SK-N-SH treated with all-trans-retinoic acid at 6 μM for 48 hours (cell line): ENCODE results near the gene GFPT2.

Experiments
- ATAC-seq: fragments of 200-7000 bp; cut with Tn5 transposase; 3 replicates; pipeline ENCODE4 v1.9.1; 2020; ENCODE audit warnings: mild to moderate bottlenecking, moderate library complexity
- ARNTL ChIP-seq: fragments of 450-650 bp; formaldehyde crosslinking; IDR thresholded peaks from 2 replicates; pipeline ENCODE4 v1.5.0; 2020; ENCODE audit warnings: low read depth, mild to moderate bottlenecking, moderate library complexity, borderline replicate concordance
- BACH2 ChIP-seq: fragments of 250-450 bp; sonication (Bioruptor Pico); IDR thresholded peaks from 2 replicates; pipeline ENCODE4 v1.9.0; 2021; ENCODE audit warnings: mild to moderate bottlenecking, borderline replicate concordance
- CSDC2 ChIP-seq: fragments of 250-450 bp; sonication (Bioruptor Pico); IDR thresholded peaks from 2 replicates; pipeline ENCODE4 v1.5.0; 2020; ENCODE audit warnings: mild to moderate bottlenecking, moderate library complexity
- ESRRG ChIP-seq: fragments of 250-450 bp; sonication (Bioruptor Pico); IDR thresholded peaks from 2 replicates; pipeline ENCODE4 v1.6.1; 2021; ENCODE audit warnings: mild to moderate bottlenecking
- ISL1 ChIP-seq: fragments of 250-450 bp; sonication (Bioruptor Pico); IDR thresholded peaks from 2 replicates; pipeline ENCODE4 v2.1.2; 2022; ENCODE audit warnings: mild to moderate bottlenecking, moderate library complexity
- OSR1 ChIP-seq: fragments of 250-450 bp; sonication (Bioruptor Pico); IDR thresholded peaks from 2 replicates; pipeline ENCODE4 v1.8.0; 2022; ENCODE audit warnings: moderate library complexity, mild to moderate bottlenecking, inconsistent platforms
- PATZ1 ChIP-seq: fragments of 250-450 bp; sonication (Bioruptor Pico); IDR thresholded peaks from 2 replicates; pipeline ENCODE4 v1.8.0; 2020; ENCODE audit warnings: mild to moderate bottlenecking, moderate library complexity, borderline replicate concordance
- POU6F1 ChIP-seq: fragments of 250-450 bp; sonication (Bioruptor Pico); IDR thresholded peaks from 2 replicates; pipeline ENCODE4 v1.8.0; 2021; ENCODE audit warnings: low read depth, mild to moderate bottlenecking, moderate library complexity, borderline replicate concordance
- PPARA ChIP-seq: fragments of 250-450 bp; sonication (Bioruptor Pico); IDR thresholded peaks from 2 replicates; pipeline ENCODE4 v1.5.0; 2020; ENCODE audit warnings: mild to moderate bottlenecking, borderline replicate concordance
- TCF4 ChIP-seq: fragments of 250-450 bp; sonication (Bioruptor Pico); IDR thresholded peaks from 2 replicates; pipeline ENCODE4 v1.8.0; 2021; ENCODE audit warnings: mild to moderate bottlenecking, moderate library complexity, borderline replicate concordance
- TOX ChIP-seq: fragments of 250-450 bp; sonication (Bioruptor Pico); IDR thresholded peaks from 2 replicates; pipeline ENCODE4 v1.8.0; 2021; ENCODE audit warnings: mild to moderate bottlenecking, moderate library complexity, borderline replicate concordance
- TSHZ2 ChIP-seq: fragments of 250-450 bp; sonication (Bioruptor Pico); IDR thresholded peaks from 2 replicates; pipeline ENCODE4 v1.5.0; 2020; ENCODE audit warnings: mild to moderate bottlenecking, moderate library complexity
- ZFP3 ChIP-seq: fragments of 250-450 bp; sonication (Bioruptor Pico); IDR thresholded peaks from 2 replicates; pipeline ENCODE4 v1.5.0; 2020; ENCODE audit warnings: mild to moderate bottlenecking, moderate library complexity
- ZFP30 ChIP-seq: fragments of 450-650 bp; formaldehyde crosslinking; IDR thresholded peaks from 2 replicates; pipeline ENCODE4 v1.5.0; 2022; ENCODE audit warnings: mild to moderate bottlenecking, moderate library complexity
- ZNF565 ChIP-seq: fragments of 450-650 bp; formaldehyde crosslinking; conservative IDR thresholded peaks from 2 replicates; pipeline ENCODE4 v1.5.0; 2020; ENCODE audit warnings: low read depth, mild to moderate bottlenecking, moderate library complexity
- ZNF8 ChIP-seq: fragments of 450-650 bp; formaldehyde crosslinking; IDR thresholded peaks from 2 replicates; pipeline ENCODE4 v1.5.0; 2020; ENCODE audit warnings: mild to moderate bottlenecking, moderate library complexity

The GFPT2 gene

GRCh38 chr5:180390441-180391190 lies 37.5 kb upstream of the GFPT2 start (continued):
- TF ChIP-seq POU6F1 (CRISPR knock-in tag) = no peak
- no peak for TF ChIP-seq TSHZ2 (CRISPR knock-in tag)

- ATAC-seq = no peak
- TF ChIP-seq ZNF565 = no peak
These were observed 36.3 kb upstream of the GFPT2 start for GRCh38 chr5:180389252-180390101.

- no peak for TF ChIP-seq TOX
- TF ChIP-seq ISL1 = no peak
- TF ChIP-seq PATZ1 = no peak
- no peak for TF ChIP-seq BACH2
- no peak for TF ChIP-seq TSHZ2 (CRISPR knock-in tag)
- no peak for ATAC-seq
These were observed 34.7 kb upstream of the GFPT2 start for GRCh38 chr5:180387798-180388197.

GRCh38 chr5:180382926-180383325 lies 29.8 kb upstream of the GFPT2 start:
- ATAC-seq = no peak
- TF ChIP-seq ZFP3 (CRISPR knock-in tag) = no peak
- TF ChIP-seq TSHZ2 (CRISPR knock-in tag) = no peak
- no peak for TF ChIP-seq ZNF8 (CRISPR knock-in tag)
- TF ChIP-seq CSDC2 (CRISPR knock-in tag) = no peak
- TF ChIP-seq PPARA = no peak
- no peak for TF ChIP-seq ESRRG (CRISPR knock-in tag)
- TF ChIP-seq OSR1 (CRISPR knock-in tag) = no peak
- no peak for TF ChIP-seq TCF4 (CRISPR knock-in tag)
- TF ChIP-seq ZNF565 = no peak
- TF ChIP-seq ZFP30 (CRISPR knock-in tag) = no peak
- TF ChIP-seq PATZ1 = no peak
- no peak for TF ChIP-seq ARNTL
